K562 (cell line): ENCODE measurements around the gene PSMA1. TPM values are rescaled to one million over a fixed set of nuclear protein-coding genes. Genes with fewer than 3 reads are reported as not detected.

Experiments
- AFF4 ChIP-seq: sonication (generic); formaldehyde crosslinking; IDR thresholded peaks from 2 replicates; pipeline ENCODE4 v1.8.0; 2023; ENCODE audit warnings: mild to moderate bottlenecking, missing genetic modification reagents
- BDP1 ChIP-seq: IDR thresholded peaks from 3 replicates; pipeline ENCODE4 v1.6.1; 2011; ENCODE audit not compliant: insufficient read length, insufficient read depth
- CAMTA2 ChIP-seq: fragments of 250-450 bp; sonication (Bioruptor Pico); conservative IDR thresholded peaks from 2 replicates; pipeline ENCODE4 v1.5.1; 2022
- EHMT2 ChIP-seq: fragments of 450-650 bp; IDR thresholded peaks from 2 replicates; pipeline ENCODE4 v1.6.1; 2018; ENCODE audit warnings: antibody characterized with exemption
- ELK3 ChIP-seq: fragments of 450-650 bp; formaldehyde crosslinking; IDR thresholded peaks from 2 replicates; pipeline ENCODE4 v1.4.0; 2020; ENCODE audit warnings: mild to moderate bottlenecking
- HMG20B ChIP-seq: fragments of 250-450 bp; sonication (Bioruptor Pico); IDR thresholded peaks from 2 replicates; pipeline ENCODE4 v1.5.0; 2021; ENCODE audit warnings: mild to moderate bottlenecking
- JUND ChIP-seq, 2 experiments: IDR thresholded peaks; 2 replicates in 1 of 2; 3 replicates in 1 of 2; pipeline ENCODE4 v1.6.1; 2011; ENCODE audit warnings: borderline replicate concordance in 2 of 2, low read depth in 2 of 2, low read length in 2 of 2, improper control_type of control experiment in 1 of 2, missing biosample characterization in 1 of 2, missing genetic modification characterization in 1 of 2, missing genetic modification reagents in 1 of 2
- MITF ChIP-seq: IDR thresholded peaks from 2 replicates; pipeline ENCODE4 v1.6.1; 2014; ENCODE audit warnings: antibody characterized with exemption
- NCOR1 ChIP-seq: fragments of 450-650 bp; IDR thresholded peaks from 2 replicates; pipeline ENCODE4 v1.6.1; 2016; ENCODE audit warnings: mild to moderate bottlenecking, moderate library complexity
- PRMT5 ChIP-seq: sonication (generic); formaldehyde crosslinking; IDR thresholded peaks from 2 replicates; pipeline ENCODE4 v1.5.0; 2020; ENCODE audit warnings: missing genetic modification reagents
- RFX7 ChIP-seq: fragments of 250-450 bp; sonication (Bioruptor Pico); IDR thresholded peaks from 2 replicates; pipeline ENCODE4 v1.5.1; 2021; ENCODE audit warnings: mild to moderate bottlenecking
- SMC3 ChIP-seq: conservative IDR thresholded peaks from 2 replicates; pipeline ENCODE4 v1.6.1; 2011; ENCODE audit warnings: low read depth, low read length, improper control_type of control experiment; ENCODE audit not compliant: insufficient read depth
- TCF7L2 ChIP-seq: fragments of 150-350 bp; IDR thresholded peaks from 2 replicates; pipeline ENCODE4 v1.6.1; 2016; ENCODE audit warnings: low read depth, mild to moderate bottlenecking, low read length, moderate library complexity
- TCFL5 ChIP-seq: fragments of 250-450 bp; sonication (Bioruptor Pico); conservative IDR thresholded peaks from 2 replicates; pipeline ENCODE4 v1.6.1; 2021; ENCODE audit warnings: mild to moderate bottlenecking, moderate library complexity, matching md5 sums
- TEAD1 ChIP-seq, 2 experiments: fragments of 450-650 bp in 1 of 2; sonication (generic) in 1 of 2; formaldehyde crosslinking; IDR thresholded peaks; 2 replicates each; pipeline versions ENCODE4 v1.4.0 to v1.8.0; 2020 to 2022; ENCODE audit warnings: mild to moderate bottlenecking in 2 of 2, missing genetic modification reagents in 1 of 2
- ZBTB9 ChIP-seq: fragments of 450-650 bp; formaldehyde crosslinking; IDR thresholded peaks from 2 replicates; pipeline ENCODE4 v1.4.0; 2020; ENCODE audit warnings: mild to moderate bottlenecking, moderate library complexity
- ZNF551 ChIP-seq: fragments of 250-450 bp; sonication (Bioruptor Pico); IDR thresholded peaks from 2 replicates; pipeline ENCODE4 v1.5.0; 2021; ENCODE audit warnings: mild to moderate bottlenecking, moderate library complexity
- ZNF561 ChIP-seq: fragments of 450-650 bp; formaldehyde crosslinking; conservative IDR thresholded peaks from 2 replicates; pipeline ENCODE4 v1.4.0; 2020; ENCODE audit warnings: mild to moderate bottlenecking, moderate library complexity
- polyA plus RNA-seq, 8 experiments: library from polyadenylated mRNA; depleted of rRNA in 4 of 8; stranded (reverse) in 5 of 8; unstranded in 3 of 8; fragments of >200 nt; fragmentation: Nextera tagmentation in 2 of 8; fragmentation: Illumina TruSeq in 1 of 8; extraction: Ambion mirVana in 2 of 8; extraction: Trizol in 1 of 8; gene quantifications; 2 replicates each; pipeline versions ENCODE4 v1.2.1 to v1.2.3, GENCODE V29; 2011 to 2014; ENCODE audit warnings: inconsistent platforms in 1 of 8, missing spikeins in 1 of 8
- total RNA-seq, 7 experiments: library from RNA; depleted of rRNA in 6 of 7; stranded (reverse); fragments of >200 nt in 6 of 7; fragmentation: Illumina TruSeq in 2 of 7; extraction: Trizol in 2 of 7; gene quantifications; 2 replicates each; pipeline versions ENCODE4 v1.2.1 to v1.2.3, GENCODE V29; 2011 to 2021; ENCODE audit warnings: low replicate concordance in 1 of 7

PSMA1 gene
- total and polyA plus RNA-seq, 9 of the 15 experiments (the other 6 are each of a cell fraction or from before 2014, with no cell fraction given) = 283 to 1,007 (median 424) TPM

- TF ChIP-seq AFF4 (CRISPR knock-in tag) (peak; percentile 97), TCFL5 (no peak), TCF7L2 (peak; percentile 45; the same call in 1 of the 2 replicates), TEAD1 (CRISPR knock-in tag; IDR thresholded peaks at IDR 0.05) (no peak; a peak in 2 of 4 replicates), HMG20B (CRISPR knock-in tag) (no peak), MITF (no peak), BDP1 (no peak), RFX7 (CRISPR knock-in tag) (no peak), JUND (IDR thresholded peaks at IDR 0.05; ENCODE audit: borderline replicate concordance, low read depth, low read length) (no peak; the same call in none of the 2 replicates), JUND (tag; IDR thresholded peaks at IDR 0.05; ENCODE audit: borderline replicate concordance, low read depth, low read length) (peak; percentile 45; the same call in 2 of the 3 replicates), NCOR1 (0 out of 2 replicates have a peak, but pooled peaks have one; percentile 11), ZNF561 (CRISPR knock-in tag) (no peak), ZNF551 (CRISPR knock-in tag) (no peak), SMC3 (peak; percentile 11; the same call in 1 of the 2 replicates), ELK3 (no peak), ZBTB9 (CRISPR knock-in tag) (peak; percentile 71; the same call in 1 of the 2 replicates), PRMT5 (CRISPR knock-in tag) (0 out of 2 replicates have a peak, but pooled peaks have one; percentile 36), EHMT2 (no peak), CAMTA2 (CRISPR knock-in tag) (no peak; the same call in 1 of the 2 replicates)
Observed at GRCh38 chr11:14519917-14520746, at the start of gene PSMA1 (continued).
